CD4-positive, CD25-positive, alpha-beta regulatory T cell (primary cell): ENCODE measurements around the gene MOK. TPM values are rescaled to one million over a fixed set of nuclear protein-coding genes. Genes with fewer than 3 reads are reported as not detected.
"Not testable (repeated sequence)": the region's sequence is repeated elsewhere in the genome, so short reads cannot be mapped to it uniquely, and the experiment has no call there.

Source experiments
- ATAC-seq, 2 donors: fragments of 150-1000 bp; cut with Tn5 transposase; one replicate each; pipeline ENCODE4 v1.10.0; 2021; ENCODE audit warnings: low read depth in 2 of 2, moderate number of reproducible peaks in 2 of 2, moderate library complexity in 1 of 2
- DNase-seq, 3 donors: peaks; one replicate each; pipeline versions ENCODE4 v3.0.0 to v3.0.0-alpha.2; 2012 to 2022; ENCODE audit warnings: mixed read lengths in 1 of 3
- H3K27ac ChIP-seq: one replicate; pipeline ENCODE4 v1.7.0; 2013; ENCODE audit warnings: mild to moderate bottlenecking, low read length; ENCODE audit not compliant: insufficient read depth, poor library complexity, severe bottlenecking
- H3K27me3 ChIP-seq: one replicate; pipeline ENCODE4 v1.7.0; 2013; ENCODE audit warnings: low read length; ENCODE audit not compliant: control insufficient read depth, insufficient read depth
- H3K36me3 ChIP-seq: one replicate; pipeline ENCODE4 v1.7.0; 2013; ENCODE audit warnings: mild to moderate bottlenecking, low read length, moderate library complexity; ENCODE audit not compliant: control insufficient read depth, insufficient read depth
- H3K4me1 ChIP-seq: 2 replicates; pipeline ENCODE4 v1.7.0; 2013; ENCODE audit warnings: mild to moderate bottlenecking, low read length; ENCODE audit not compliant: insufficient read depth, control insufficient read depth, poor library complexity, severe bottlenecking
- H3K4me3 ChIP-seq: one replicate; pipeline ENCODE4 v1.7.0; 2013; ENCODE audit warnings: low read depth, mild to moderate bottlenecking, low read length, moderate library complexity
- H3K9me3 ChIP-seq, 2 experiments: 1 replicate in 1 of 2; 2 replicates in 1 of 2; pipeline ENCODE4 v1.7.0; 2013; ENCODE audit warnings: low read length in 2 of 2, mild to moderate bottlenecking in 1 of 2, moderate library complexity in 1 of 2; ENCODE audit not compliant: control insufficient read depth in 2 of 2
- H3K27ac Mint-ChIP-seq, 3 donors: one replicate each; pipeline ENCODE4 v1.8.0; 2020 to 2022; ENCODE audit warnings: mild to moderate bottlenecking in 3 of 3, mixed read lengths in 3 of 3, moderate library complexity in 2 of 3
- H3K27me3 Mint-ChIP-seq: one replicate; pipeline ENCODE4 v1.8.0; 2022; ENCODE audit warnings: mild to moderate bottlenecking, mixed read lengths
- H3K36me3 Mint-ChIP-seq: one replicate; pipeline ENCODE4 v1.8.0; 2020; ENCODE audit warnings: mixed read lengths
- H3K4me1 Mint-ChIP-seq, 4 donors: one replicate each; pipeline ENCODE4 v1.8.0; 2020 to 2022; ENCODE audit warnings: mixed read lengths in 4 of 4, mild to moderate bottlenecking in 1 of 4
- H3K4me3 Mint-ChIP-seq, 4 donors: one replicate each; pipeline ENCODE4 v1.8.0; 2020 to 2022; ENCODE audit warnings: mild to moderate bottlenecking in 4 of 4, mixed read lengths in 4 of 4, moderate library complexity in 3 of 4
- H3K9me3 Mint-ChIP-seq, 7 donors: one replicate each; pipeline ENCODE4 v1.8.0; 2020 to 2022; ENCODE audit warnings: mixed read lengths in 7 of 7, mild to moderate bottlenecking in 3 of 7, moderate library complexity in 2 of 7
- polyA plus RNA-seq, 4 donors: library from polyadenylated mRNA; unstranded; fragments of 300-500 nt; fragmentation: Illumina TruSeq; gene quantifications; one replicate each; pipeline ENCODE4 v1.2.3, GENCODE V29; 2021
- total RNA-seq: library from RNA; stranded (reverse); gene quantifications from one replicate; pipeline ENCODE4 v1.2.3, GENCODE V29; 2022

The MOK gene
- total and polyA plus RNA-seq, 5 donors from 2014 or later = 0.73 to 1.4 (median 0.96) TPM; not detected in 1

DNA sequence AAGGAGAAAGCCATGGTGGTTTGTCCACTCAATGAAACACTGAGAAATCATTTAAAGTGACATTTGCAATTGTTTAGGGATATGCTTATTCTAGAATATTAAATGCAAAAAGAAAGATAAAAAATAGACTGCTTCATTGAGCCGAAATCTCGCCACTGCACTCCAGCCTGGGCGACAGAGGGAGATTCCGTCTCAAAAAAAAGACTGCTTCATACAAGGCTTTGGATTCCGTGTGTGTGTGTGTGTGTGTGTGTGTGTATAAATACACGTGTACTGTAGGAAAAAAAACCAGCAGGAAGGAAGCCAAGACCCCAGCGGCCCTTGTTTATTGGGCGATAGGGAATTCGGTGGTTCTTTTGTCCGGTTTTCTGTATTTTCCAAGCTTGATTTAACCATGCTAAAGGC is 11.4 kb upstream of the MOK start:
- H3K4me1 ChIP-seq = peaks cover 50% of the 10 kb centered on the region
- Mint-ChIP-seq H3K27ac (peak overlapping the region; percentile 93 to 99 (median 99)), H3K9me3 (peaks cover 0 to 4% (median 0%) of the 10 kb centered on the region in 7 donors), H3K4me1 (peaks cover 12 to 68% (median 38%) of the 10 kb centered on the region in 4 donors), H3K36me3 (peaks cover 5% of the 10 kb centered on the region), H3K27me3 (peaks cover 28% of the 10 kb centered on the region), H3K4me3 (peak overlapping the region; percentile 94 to 98 (median 96))
- peak overlapping the region; percentile 91 for H3K4me3 ChIP-seq
- H3K27ac ChIP-seq = peak overlapping the region; percentile 68
- no peak for ATAC-seq
- peak in 2 of 3 donors; percentile 25 to 53 for DNase-seq
- H3K36me3 ChIP-seq = no peaks in the 10 kb centered on the region
- H3K9me3 ChIP-seq = no peaks in the 10 kb centered on the region
- no peaks in the 10 kb centered on the region for H3K27me3 ChIP-seq

DNA sequence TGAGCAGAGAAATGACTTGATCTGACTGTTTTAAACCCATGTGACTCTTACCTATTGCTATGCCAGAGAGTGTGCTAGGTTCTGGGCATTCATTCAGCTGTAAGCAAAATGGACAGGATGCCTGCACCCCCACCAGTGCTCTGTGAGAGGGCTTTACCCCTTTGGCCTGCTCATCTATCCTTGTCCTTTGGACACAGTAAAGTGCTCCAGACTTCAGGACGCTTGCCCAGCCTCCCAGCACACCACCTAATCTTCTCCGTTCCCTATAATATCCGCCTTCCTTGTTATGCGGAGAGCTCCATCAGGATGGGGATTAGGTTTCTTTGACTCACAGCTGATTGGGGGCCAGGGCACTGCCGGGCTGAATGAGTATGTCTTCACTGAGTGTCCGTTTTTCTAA is 10.2 kb upstream of the MOK start:
- no peaks in the 10 kb centered on the region for H3K36me3 ChIP-seq
- H3K4me1 ChIP-seq = peaks cover 44% of the 10 kb centered on the region
- H3K4me3 ChIP-seq = no peak overlapping the region
- peaks cover 28% of the 10 kb centered on the region for H3K27me3 Mint-ChIP-seq
- H3K27ac ChIP-seq = no peak overlapping the region
- peaks cover 0 to 4% (median 0%) of the 10 kb centered on the region in 7 donors for H3K9me3 Mint-ChIP-seq
- peaks cover 12 to 55% (median 33%) of the 10 kb centered on the region in 4 donors for H3K4me1 Mint-ChIP-seq
- no peak for DNase-seq
- peaks cover 5% of the 10 kb centered on the region for H3K36me3 Mint-ChIP-seq
- peak overlapping the region in 3 of 4 donors; percentile 85 to 94 (median 85) for H3K4me3 Mint-ChIP-seq
- H3K27ac Mint-ChIP-seq = peak overlapping the region in 1 of 3 donors; percentile 15
- no peak for ATAC-seq
- H3K9me3 ChIP-seq = no peaks in the 10 kb centered on the region
- no peaks in the 10 kb centered on the region for H3K27me3 ChIP-seq

DNA sequence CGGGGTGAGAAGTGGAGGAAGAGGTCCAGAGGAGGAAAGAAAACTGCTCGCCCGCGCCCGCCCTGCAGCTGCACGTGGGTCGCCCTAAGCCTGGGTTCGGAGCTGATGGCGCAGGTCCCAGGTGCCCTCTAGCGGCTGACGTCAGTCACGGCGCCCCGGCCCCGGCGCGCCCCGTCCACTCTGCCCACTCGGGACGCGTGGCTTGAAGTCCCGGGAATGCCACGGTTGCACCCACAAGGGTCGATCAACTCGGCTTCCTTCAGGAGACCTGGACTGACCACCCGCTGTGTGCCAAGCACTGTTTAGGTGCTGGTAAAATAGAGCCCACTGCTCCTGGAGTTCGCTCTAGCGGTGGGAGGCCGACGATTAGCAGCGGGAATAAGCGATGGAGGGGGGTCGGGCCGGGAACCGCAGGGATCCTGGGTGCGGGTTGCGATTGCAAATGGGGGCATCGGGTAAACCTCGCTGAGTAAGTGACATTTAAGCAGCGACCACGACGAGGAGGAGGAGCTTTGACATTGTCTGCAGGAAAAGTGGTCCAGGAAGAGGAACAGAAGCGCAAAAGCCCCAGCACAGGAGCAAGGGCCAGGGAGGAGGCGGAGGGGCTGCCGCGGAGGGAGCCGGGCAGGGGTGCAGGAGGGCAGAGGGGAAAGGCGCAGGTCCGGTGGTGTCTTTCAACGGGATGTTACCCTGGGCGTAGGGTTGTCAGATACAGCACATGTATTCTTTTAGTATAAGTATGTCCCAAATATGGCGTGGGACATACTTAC is 9.5 kb upstream of the MOK start:
- H3K27ac Mint-ChIP-seq = peak overlapping the region; percentile 39 to 93 (median 76)
- ATAC-seq = peak; percentile 74 to 78

DNA sequence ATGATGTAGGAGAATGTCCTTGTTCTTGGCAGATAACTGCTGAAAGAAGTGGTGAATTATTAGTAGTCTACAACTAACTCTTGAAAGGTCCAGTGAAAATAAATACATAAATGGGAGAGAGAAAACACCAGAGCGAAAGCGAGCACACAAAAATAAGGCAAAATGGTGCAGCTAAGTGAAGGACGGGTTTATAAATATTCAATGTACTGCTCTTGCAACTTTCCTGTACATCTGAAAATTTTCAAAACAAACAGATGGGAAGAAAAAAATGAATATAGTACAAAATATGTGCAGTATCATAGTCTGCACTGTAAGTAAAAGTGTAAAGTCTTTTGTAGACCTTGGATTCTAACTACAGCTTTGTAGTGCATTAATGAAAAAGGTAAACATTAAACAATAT is 1.3 kb downstream of the MOK start:
- H3K4me1 Mint-ChIP-seq = peaks cover 0 to 17% (median 10%) of the 10 kb centered on the region in 4 donors

More for the DNA sequence above, 9.5 kb upstream of the MOK start:
- Histone ChIP-seq H3K4me3 (peak overlapping the region; percentile 92), H3K9me3 (no peaks in the 10 kb centered on the region), H3K27me3 (no peaks in the 10 kb centered on the region), H3K4me1 (peaks cover 42% of the 10 kb centered on the region), H3K27ac (peak overlapping the region; percentile 51), H3K36me3 (no peaks in the 10 kb centered on the region)
- peak; percentile 70 to 85 (median 80) for DNase-seq
- H3K4me3 Mint-ChIP-seq = peak overlapping the region; percentile 85 to 94 (median 88)
- H3K27me3 Mint-ChIP-seq = peaks cover 27% of the 10 kb centered on the region
- H3K36me3 Mint-ChIP-seq = peaks cover 5% of the 10 kb centered on the region
- H3K4me1 Mint-ChIP-seq = peaks cover 12 to 53% (median 31%) of the 10 kb centered on the region in 4 donors
- peaks cover 0 to 4% (median 0%) of the 10 kb centered on the region in 7 donors for H3K9me3 Mint-ChIP-seq

DNA sequence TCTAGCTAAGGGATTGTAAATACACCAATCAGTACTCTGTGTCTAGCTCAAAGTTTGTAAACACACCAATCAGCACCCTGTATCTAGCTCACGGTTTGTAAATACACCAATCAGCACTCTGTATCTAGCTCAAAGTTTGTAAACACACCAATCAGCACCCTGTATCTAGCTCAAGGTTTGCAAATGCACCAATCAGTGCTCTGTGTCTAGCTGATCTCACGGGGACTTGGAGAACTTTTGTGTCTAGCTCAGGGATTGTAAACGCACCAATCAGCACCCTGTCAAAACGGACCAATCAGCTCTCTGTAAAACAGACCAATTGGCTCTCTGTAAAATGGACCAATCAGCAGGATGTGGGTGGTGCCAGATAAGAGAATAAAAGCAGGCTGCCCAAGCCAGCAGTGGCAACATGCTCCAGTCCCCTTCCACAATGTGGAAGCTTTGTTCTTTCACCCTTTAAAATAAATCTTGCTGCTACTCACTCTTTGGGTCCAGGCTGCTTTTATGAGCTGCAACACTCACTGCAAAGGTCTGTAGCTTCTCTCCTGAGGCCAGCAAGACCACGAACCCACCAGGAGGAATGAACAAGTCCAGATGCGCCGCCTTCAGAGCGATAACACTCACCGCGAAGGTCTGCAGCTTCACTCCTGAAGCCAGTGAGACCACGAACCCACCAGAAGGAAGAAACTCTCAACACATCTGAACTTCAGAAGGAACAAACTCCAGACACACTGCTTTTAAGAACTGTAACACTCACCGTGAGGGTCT is 6.5 kb downstream of the MOK start:
- not testable (repeated sequence) for H3K4me1 Mint-ChIP-seq, H3K9me3 ChIP-seq, H3K27ac ChIP-seq, DNase-seq, ATAC-seq, H3K4me1 ChIP-seq, H3K36me3 ChIP-seq, H3K4me3 ChIP-seq, H3K4me3 Mint-ChIP-seq, H3K36me3 Mint-ChIP-seq, H3K9me3 Mint-ChIP-seq, H3K27me3 ChIP-seq
- peak overlapping the region in 1 of 3 donors; percentile 44 for H3K27ac Mint-ChIP-seq
- H3K27me3 Mint-ChIP-seq = peaks cover 15% of the 10 kb centered on the region

More for the DNA sequence above, 1.3 kb downstream of the MOK start:
- no peak for DNase-seq
- H3K4me1 ChIP-seq = peaks cover 11% of the 10 kb centered on the region
- Mint-ChIP-seq H3K27ac (no peak overlapping the region), H3K36me3 (no peaks in the 10 kb centered on the region), H3K4me3 (peak overlapping the region; percentile 46 to 83 (median 53)), H3K27me3 (peaks cover 30% of the 10 kb centered on the region), H3K9me3 (peaks cover 0 to 4% (median 0%) of the 10 kb centered on the region in 7 donors)
- peaks cover 2% of the 10 kb centered on the region for H3K27me3 ChIP-seq
- no peak overlapping the region for H3K4me3 ChIP-seq
- H3K9me3 ChIP-seq = no peaks in the 10 kb centered on the region
- H3K36me3 ChIP-seq = no peaks in the 10 kb centered on the region
- H3K27ac ChIP-seq = no peak overlapping the region
- no peak for ATAC-seq

DNA sequence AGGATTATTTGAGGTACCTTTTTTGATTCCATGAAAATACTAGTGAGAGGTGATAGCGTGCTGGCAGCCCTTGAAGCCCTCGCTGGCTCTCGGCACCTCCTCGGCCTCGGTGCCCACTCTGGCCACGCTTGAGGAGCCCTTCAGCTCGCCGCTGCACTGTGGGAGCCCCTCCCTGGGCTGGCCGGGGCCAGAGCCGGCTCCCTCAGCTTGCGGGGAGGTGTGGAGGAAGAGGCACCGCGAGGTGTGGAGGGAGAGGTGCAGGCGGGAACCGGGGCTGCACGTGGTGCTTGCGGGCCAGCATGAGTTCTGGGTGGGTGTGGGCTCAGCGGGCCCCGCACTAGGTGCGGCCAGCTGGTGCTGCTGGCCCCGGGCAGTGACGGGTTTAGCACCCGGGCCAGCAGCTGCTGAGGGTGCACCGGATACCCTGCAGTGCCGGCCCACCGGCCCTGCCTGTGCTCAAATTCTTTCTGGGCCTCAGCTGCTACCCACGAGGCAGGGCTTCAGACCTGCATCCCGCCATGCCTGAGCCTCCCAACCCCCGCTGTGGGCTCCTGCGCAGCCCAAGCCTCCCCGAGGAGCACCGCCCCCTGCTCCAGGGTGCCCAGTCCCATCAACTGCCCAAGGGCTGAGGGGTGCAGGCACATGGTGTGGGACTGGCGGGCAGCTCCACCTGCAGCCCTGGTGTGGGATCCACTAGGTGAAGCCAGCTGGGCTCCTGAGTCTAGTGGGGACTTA is 7.4 kb downstream of the MOK start:
- Histone ChIP-seq H3K27me3 (no peaks in the 10 kb centered on the region), H3K4me3 (no peak overlapping the region), H3K27ac (no peak overlapping the region), H3K36me3 (no peaks in the 10 kb centered on the region), H3K4me1 (no peaks in the 10 kb centered on the region), H3K9me3 (no peaks in the 10 kb centered on the region)
- H3K9me3 Mint-ChIP-seq = peaks cover 0 to 1% (median 0%) of the 10 kb centered on the region in 7 donors
- ATAC-seq (no peak), DNase-seq (no peak)
- H3K4me1 Mint-ChIP-seq = no peaks in the 10 kb centered on the region
- H3K27me3 Mint-ChIP-seq = peaks cover 16% of the 10 kb centered on the region
- no peak overlapping the region for H3K4me3 Mint-ChIP-seq
- H3K36me3 Mint-ChIP-seq = no peaks in the 10 kb centered on the region
- H3K27ac Mint-ChIP-seq = no peak overlapping the region

DNA sequence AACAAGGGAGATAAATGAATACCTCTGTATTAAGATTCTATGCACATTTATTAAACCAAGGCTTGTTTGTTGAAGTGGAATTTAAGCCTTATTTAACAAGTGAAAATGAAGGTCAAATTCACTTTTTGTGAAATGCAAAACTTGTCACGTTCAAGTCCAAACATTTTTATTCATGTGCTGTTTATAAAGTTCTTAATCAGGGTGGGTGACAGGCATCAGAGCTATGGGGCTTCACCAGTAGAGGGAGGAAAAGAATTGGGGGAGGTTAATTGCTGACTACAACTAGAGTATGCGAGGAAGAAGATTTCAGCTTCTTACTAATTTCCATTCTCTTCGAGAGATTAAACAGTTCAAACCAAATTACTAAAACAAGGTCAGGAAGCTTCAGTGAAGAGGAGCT is 9.7 kb downstream of the MOK start:
- no peaks in the 10 kb centered on the region for H3K4me1 Mint-ChIP-seq
- H3K27me3 Mint-ChIP-seq = peaks cover 16% of the 10 kb centered on the region
- Histone ChIP-seq H3K36me3 (no peaks in the 10 kb centered on the region), H3K4me3 (no peak overlapping the region), H3K27ac (no peak overlapping the region), H3K4me1 (no peaks in the 10 kb centered on the region), H3K9me3 (no peaks in the 10 kb centered on the region), H3K27me3 (no peaks in the 10 kb centered on the region)
- no peak for ATAC-seq
- DNase-seq = no peak
- H3K36me3 Mint-ChIP-seq = no peaks in the 10 kb centered on the region
- no peak overlapping the region for H3K4me3 Mint-ChIP-seq
- no peak overlapping the region for H3K27ac Mint-ChIP-seq
- H3K9me3 Mint-ChIP-seq = no peaks in the 10 kb centered on the region
